Mononuclear cell (primary cell): ENCODE data around the gene AK1. TPM values are rescaled to one million over a fixed set of nuclear protein-coding genes. Genes with fewer than 3 reads are reported as not detected.
A peak's percentile ranks its signal among the peaks of the same experiment; 100 is the strongest.

Source experiments
- H3K27me3 ChIP-seq: 2 replicates; pipeline ENCODE4 v1.6.0; 2011; ENCODE audit warnings: low read length, control low read depth; ENCODE audit not compliant: insufficient read depth
- H3K4me1 ChIP-seq: 2 replicates; pipeline ENCODE4 v1.5.1; 2011; ENCODE audit warnings: mild to moderate bottlenecking, low read length, control low read depth; ENCODE audit not compliant: insufficient read depth
- H3K4me3 ChIP-seq: 2 replicates; pipeline ENCODE4 v1.5.1; 2011; ENCODE audit warnings: mild to moderate bottlenecking, low read length, moderate library complexity
- H3K9me3 ChIP-seq: 2 replicates; pipeline ENCODE4 v1.5.1; 2011; ENCODE audit warnings: low read depth, mild to moderate bottlenecking, control low read depth, low read length
- total RNA-seq: library from RNA; depleted of rRNA; stranded (reverse); fragments of >200 nt; gene quantifications from one replicate; pipeline ENCODE4 v1.2.3, GENCODE V29; 2012

Gene AK1
- total RNA-seq, 1 donor: 3.7 TPM

- Histone ChIP-seq H3K27me3 (no peaks in the 10 kb centered on the region), H3K4me1 (peaks cover 55% of the 10 kb centered on the region), H3K4me3 (peak overlapping the region; percentile 65), H3K9me3 (no peaks in the 10 kb centered on the region)
These were observed 38.6 kb upstream of the AK1 start for GRCh38 chr9:127915801-127916719.

GRCh38 chr9:127915325-127915752 is 37.9 kb upstream of the AK1 start:
- peaks cover 53% of the 10 kb centered on the region for H3K4me1 ChIP-seq
- no peak overlapping the region for H3K4me3 ChIP-seq
- no peaks in the 10 kb centered on the region for H3K27me3 ChIP-seq
- H3K9me3 ChIP-seq: no peaks in the 10 kb centered on the region

- Histone ChIP-seq H3K4me3 (no peak overlapping the region), H3K27me3 (no peaks in the 10 kb centered on the region), H3K4me1 (peaks cover 37% of the 10 kb centered on the region), H3K9me3 (no peaks in the 10 kb centered on the region)
These were observed 36.2 kb upstream of the AK1 start for GRCh38 chr9:127913682-127914081.

GRCh38 chr9:127912882-127913281 is 35.4 kb upstream of the AK1 start:
- Histone ChIP-seq H3K27me3 (no peaks in the 10 kb centered on the region), H3K9me3 (no peaks in the 10 kb centered on the region), H3K4me3 (no peak overlapping the region), H3K4me1 (peaks cover 29% of the 10 kb centered on the region)

GRCh38 chr9:127912296-127912695 is 34.8 kb upstream of the AK1 start:
- peaks cover 24% of the 10 kb centered on the region for H3K4me1 ChIP-seq
- H3K9me3 ChIP-seq: no peaks in the 10 kb centered on the region
- H3K4me3 ChIP-seq: no peak overlapping the region
- no peaks in the 10 kb centered on the region for H3K27me3 ChIP-seq

- Histone ChIP-seq H3K4me1 (peaks cover 28% of the 10 kb centered on the region), H3K4me3 (no peak overlapping the region)
These were observed 33.2 kb upstream of the AK1 start for GRCh38 chr9:127910613-127911205.

GRCh38 chr9:127909839-127910273 is 32.4 kb upstream of the AK1 start:
- Histone ChIP-seq H3K4me3 (no peak overlapping the region), H3K27me3 (no peaks in the 10 kb centered on the region), H3K4me1 (peaks cover 29% of the 10 kb centered on the region), H3K9me3 (no peaks in the 10 kb centered on the region)

More at GRCh38 chr9:127910613-127911205, 33.2 kb upstream of the AK1 start:
- no peaks in the 10 kb centered on the region for H3K27me3 ChIP-seq
- no peaks in the 10 kb centered on the region for H3K9me3 ChIP-seq

GRCh38 chr9:127908660-127908926 is 31.1 kb upstream of the AK1 start:
- H3K9me3 ChIP-seq: no peaks in the 10 kb centered on the region
- no peaks in the 10 kb centered on the region for H3K27me3 ChIP-seq
- H3K4me1 ChIP-seq: peaks cover 38% of the 10 kb centered on the region
- no peak overlapping the region for H3K4me3 ChIP-seq

GRCh38 chr9:127907867-127908659 is 30.6 kb upstream of the AK1 start:
- Histone ChIP-seq H3K4me1 (peaks cover 43% of the 10 kb centered on the region), H3K27me3 (no peaks in the 10 kb centered on the region), H3K9me3 (no peaks in the 10 kb centered on the region), H3K4me3 (no peak overlapping the region)

- Histone ChIP-seq H3K4me1 (peaks cover 54% of the 10 kb centered on the region), H3K9me3 (no peaks in the 10 kb centered on the region), H3K4me3 (peak overlapping the region; percentile 43), H3K27me3 (no peaks in the 10 kb centered on the region)
These were observed 28.3 kb upstream of the AK1 start for GRCh38 chr9:127905788-127906191.

GRCh38 chr9:127905004-127905728 is 27.7 kb upstream of the AK1 start:
- H3K4me3 ChIP-seq: peak overlapping the region; percentile 43
- peaks cover 55% of the 10 kb centered on the region for H3K4me1 ChIP-seq

GRCh38 chr9:127904561-127905003 is 27.1 kb upstream of the AK1 start:
- H3K27me3 ChIP-seq: no peaks in the 10 kb centered on the region
- H3K9me3 ChIP-seq: no peaks in the 10 kb centered on the region
- peaks cover 60% of the 10 kb centered on the region for H3K4me1 ChIP-seq
- H3K4me3 ChIP-seq: peak overlapping the region; percentile 43

More at GRCh38 chr9:127905004-127905728, 27.7 kb upstream of the AK1 start:
- Histone ChIP-seq H3K27me3 (no peaks in the 10 kb centered on the region), H3K9me3 (no peaks in the 10 kb centered on the region)

GRCh38 chr9:127903557-127904475 is 26.3 kb upstream of the AK1 start:
- peaks cover 63% of the 10 kb centered on the region for H3K4me1 ChIP-seq
- peak overlapping the region; percentile 43 for H3K4me3 ChIP-seq
- no peaks in the 10 kb centered on the region for H3K9me3 ChIP-seq
- no peaks in the 10 kb centered on the region for H3K27me3 ChIP-seq
